Mammary epithelial cell (primary cell): Measurements from ENCODE around the gene OGFOD1.

ENCODE experiments used
- CTCF ChIP-seq, 2 donors: IDR thresholded peaks in 1 of 2; conservative IDR thresholded peaks in 1 of 2; 2 replicates each; pipeline ENCODE4 v1.5.1; 2011 to 2012; ENCODE audit warnings: inconsistent platforms in 2 of 2, low read length in 2 of 2, mild to moderate bottlenecking in 2 of 2, control low read depth in 1 of 2, low read depth in 1 of 2; ENCODE audit not compliant: insufficient read depth in 1 of 2; ENCODE audit errors: extremely low read depth in 1 of 2
- EZH2 ChIP-seq: IDR thresholded peaks from 2 replicates; pipeline ENCODE4 v1.6.1; 2012; ENCODE audit warnings: low read length, inconsistent platforms, borderline replicate concordance

- TF ChIP-seq EZH2, result no peak
- TF ChIP-seq CTCF (conservative IDR thresholded peaks at IDR 0.05 in 1 of 2, IDR thresholded peaks at IDR 0.05 in 1 of 2; ENCODE audit: extremely low read depth in 1 of 2, insufficient read depth in 1 of 2, low read depth in 1 of 2, low read length in 2 of 2), result no peak
Measured at GRCh38 chr16:56483394-56483793, 32.0 kb downstream of the OGFOD1 start.
